Endothelial cell of umbilical vein (primary cell): ENCODE results near the gene RBPJ.

ENCODE experiments used
- CTCF ChIP-seq, 2 donors: IDR thresholded peaks; 1 replicate in 1 of 2; 2 replicates in 1 of 2; pipeline ENCODE4 v1.5.1; 2011; ENCODE audit warnings: low read length in 2 of 2, mild to moderate bottlenecking in 2 of 2, moderate library complexity in 2 of 2, control low read depth in 1 of 2, inconsistent platforms in 1 of 2, low read depth in 1 of 2; ENCODE audit not compliant: insufficient read depth in 1 of 2; ENCODE audit errors: extremely low read depth in 1 of 2
- EZH2 ChIP-seq: IDR thresholded peaks from 2 replicates; pipeline ENCODE4 v1.6.1; 2012; ENCODE audit warnings: borderline replicate concordance, low read depth, mild to moderate bottlenecking, moderate library complexity, low read length, inconsistent platforms; ENCODE audit not compliant: severe bottlenecking
- FOS ChIP-seq: IDR thresholded peaks from 2 replicates; pipeline ENCODE4 v1.6.1; 2011; ENCODE audit warnings: mild to moderate bottlenecking, low read length, moderate library complexity, borderline replicate concordance; ENCODE audit not compliant: insufficient read depth
- JUN ChIP-seq: IDR thresholded peaks from 2 replicates; pipeline ENCODE4 v1.6.1; 2011; ENCODE audit warnings: borderline replicate concordance, low read depth; ENCODE audit not compliant: insufficient read length, insufficient read depth
- MAX ChIP-seq: IDR thresholded peaks from 2 replicates; pipeline ENCODE4 v1.6.1; 2011; ENCODE audit not compliant: insufficient read depth, insufficient read length
- POLR2A ChIP-seq: IDR thresholded peaks from 2 replicates; pipeline ENCODE4 v1.6.1; 2012; ENCODE audit warnings: low read depth, mild to moderate bottlenecking, control low read depth, low read length
- POLR2AphosphoS5 ChIP-seq: IDR thresholded peaks from 2 replicates; pipeline ENCODE4 v1.6.1; 2012; ENCODE audit warnings: low read depth, mild to moderate bottlenecking, control low read depth, low read length, moderate library complexity; ENCODE audit not compliant: insufficient read depth

GRCh38 chr4:26337612-26338011 is 16.8 kb downstream of the RBPJ start:
- TF ChIP-seq POLR2AphosphoS5 (no peak), CTCF (IDR thresholded peaks at IDR 0.05; ENCODE audit: extremely low read depth in 1 of 2, insufficient read depth in 1 of 2, low read depth in 1 of 2, low read length in 2 of 2) (no peak), JUN (no peak), MAX (no peak), POLR2A (no peak), EZH2 (no peak), FOS (no peak)
